H9 (cell line): Measurements from ENCODE around the gene SLC2A2. TPM values are rescaled to one million over a fixed set of nuclear protein-coding genes. Genes with fewer than 3 reads are reported as not detected.

ENCODE experiments used
- DNase-seq: peaks from one replicate; pipeline ENCODE4 v3.0.0-alpha.2; 2017
- H2AFZ ChIP-seq: one replicate; pipeline ENCODE4 v1.6.1; 2013; ENCODE audit warnings: mild to moderate bottlenecking, low read length, control low read depth, moderate library complexity
- H2AK5ac ChIP-seq: 2 replicates; pipeline ENCODE4 v1.6.1; 2013; ENCODE audit warnings: low read length, control low read depth, mixed read lengths; ENCODE audit not compliant: insufficient read length
- H2BK120ac ChIP-seq: one replicate; pipeline ENCODE4 v1.6.1; 2013; ENCODE audit warnings: low read depth, mild to moderate bottlenecking, low read length, control low read depth, inconsistent platforms; ENCODE audit not compliant: poor library complexity, severe bottlenecking
- H2BK12ac ChIP-seq: 2 replicates; pipeline ENCODE4 v1.6.1; 2013; ENCODE audit warnings: low read length, control low read depth, mixed read lengths, low read depth; ENCODE audit not compliant: insufficient read length
- H2BK15ac ChIP-seq: 2 replicates; pipeline ENCODE4 v1.6.1; 2013; ENCODE audit warnings: low read depth, low read length, control low read depth
- H2BK20ac ChIP-seq: one replicate; pipeline ENCODE4 v1.6.1; 2013; ENCODE audit warnings: low read depth, mild to moderate bottlenecking, low read length, control low read depth, inconsistent platforms; ENCODE audit not compliant: poor library complexity, severe bottlenecking
- H2BK5ac ChIP-seq: 2 replicates; pipeline ENCODE4 v1.6.1; 2013; ENCODE audit warnings: low read length, control low read depth, mixed read lengths; ENCODE audit not compliant: insufficient read length
- H3K14ac ChIP-seq: 2 replicates; pipeline ENCODE4 v1.6.1; 2013; ENCODE audit warnings: low read length, control low read depth; ENCODE audit not compliant: insufficient read depth
- H3K18ac ChIP-seq: 2 replicates; pipeline ENCODE4 v1.6.1; 2013; ENCODE audit warnings: low read depth, mild to moderate bottlenecking, mixed read lengths, low read length, control low read depth; ENCODE audit not compliant: insufficient read length
- H3K23ac ChIP-seq: 2 replicates; pipeline ENCODE4 v1.6.1; 2013; ENCODE audit warnings: low read length, control low read depth, mixed read lengths, low read depth; ENCODE audit not compliant: insufficient read length
- H3K23me2 ChIP-seq: 2 replicates; pipeline ENCODE4 v1.6.1; 2013; ENCODE audit warnings: low read depth, mild to moderate bottlenecking, mixed read lengths, low read length, control low read depth; ENCODE audit not compliant: insufficient read length, poor library complexity, severe bottlenecking
- H3K27ac ChIP-seq: 2 replicates; pipeline ENCODE4 v1.5.1; 2013; ENCODE audit warnings: low read length, control low read depth, mixed read lengths, low read depth; ENCODE audit not compliant: insufficient read length
- H3K27me3 ChIP-seq: 2 replicates; pipeline ENCODE4 v1.6.1; 2013; ENCODE audit warnings: low read length, control low read depth, inconsistent platforms; ENCODE audit not compliant: insufficient read depth
- H3K4ac ChIP-seq: 2 replicates; pipeline ENCODE4 v1.6.1; 2013; ENCODE audit warnings: low read depth, mild to moderate bottlenecking, control low read depth, inconsistent platforms, low read length, moderate library complexity
- H3K4me1 ChIP-seq: 2 replicates; pipeline ENCODE4 v1.6.1; 2013; ENCODE audit warnings: low read length, control low read depth, inconsistent platforms; ENCODE audit not compliant: insufficient read depth
- H3K4me2 ChIP-seq: 2 replicates; pipeline ENCODE4 v1.6.1; 2013; ENCODE audit warnings: low read length, control low read depth, mixed read lengths; ENCODE audit not compliant: insufficient read length, insufficient read depth
- H3K56ac ChIP-seq: 2 replicates; pipeline ENCODE4 v1.6.1; 2013; ENCODE audit warnings: low read depth, mild to moderate bottlenecking, mixed read lengths, low read length, control low read depth; ENCODE audit not compliant: insufficient read length
- H3K79me1 ChIP-seq: 2 replicates; pipeline ENCODE4 v1.6.1; 2013; ENCODE audit warnings: low read depth, mild to moderate bottlenecking, moderate library complexity, low read length, control low read depth, inconsistent platforms; ENCODE audit not compliant: insufficient read depth, poor library complexity, severe bottlenecking
- H3K79me2 ChIP-seq: 2 replicates; pipeline ENCODE4 v1.6.1; 2013; ENCODE audit warnings: low read length, control low read depth, inconsistent platforms; ENCODE audit not compliant: insufficient read depth
- H3K9ac ChIP-seq: 2 replicates; pipeline ENCODE4 v1.6.1; 2013; ENCODE audit warnings: low read length, control low read depth, mixed read lengths; ENCODE audit not compliant: insufficient read length; ENCODE audit errors: extremely low read depth
- H3K9me3 ChIP-seq: one replicate; pipeline ENCODE4 v1.6.1; 2013; ENCODE audit warnings: low read depth, low read length, inconsistent platforms; ENCODE audit not compliant: control insufficient read depth
- H3T11ph ChIP-seq: one replicate; pipeline ENCODE4 v1.6.1; 2013; ENCODE audit warnings: mild to moderate bottlenecking, low read length, control low read depth, inconsistent platforms
- H4K20me1 ChIP-seq: one replicate; pipeline ENCODE4 v1.6.1; 2013; ENCODE audit not compliant: control insufficient read depth, insufficient read length, insufficient read depth
- H4K5ac ChIP-seq: 2 replicates; pipeline ENCODE4 v1.6.1; 2013; ENCODE audit warnings: low read depth, mild to moderate bottlenecking, mixed read lengths, low read length, control low read depth; ENCODE audit not compliant: insufficient read length
- H4K8ac ChIP-seq: replicated peaks from 2 replicates; pipeline ENCODE4 v1.6.1; 2013; ENCODE audit warnings: low read length, control low read depth, mixed read lengths, low read depth; ENCODE audit not compliant: insufficient read length
- H4K91ac ChIP-seq: 2 replicates; pipeline ENCODE4 v1.6.1; 2013; ENCODE audit warnings: low read depth, mild to moderate bottlenecking, moderate library complexity, mixed read lengths, low read length, control low read depth; ENCODE audit not compliant: insufficient read length
- H3K27ac Mint-ChIP-seq, 3 experiments: 2 replicates in 2 of 3; 3 replicates in 1 of 3; pipeline ENCODE4 v1.8.0; 2020 to 2021; ENCODE audit warnings: mixed read lengths in 3 of 3, mild to moderate bottlenecking in 1 of 3, moderate library complexity in 1 of 3
- H3K27me3 Mint-ChIP-seq: 2 replicates; pipeline ENCODE4 v1.8.0; 2021; ENCODE audit warnings: low read depth, mild to moderate bottlenecking, moderate library complexity, mixed read lengths
- H3K36me3 Mint-ChIP-seq, 3 experiments: 2 replicates in 2 of 3; 3 replicates in 1 of 3; pipeline ENCODE4 v1.8.0; 2020 to 2021; ENCODE audit warnings: low read depth in 3 of 3, mixed read lengths in 3 of 3; ENCODE audit not compliant: insufficient read depth in 1 of 3
- H3K4me1 Mint-ChIP-seq, 2 experiments: 2 replicates each; pipeline ENCODE4 v1.8.0; 2020; ENCODE audit warnings: mixed read lengths in 2 of 2
- H3K4me3 Mint-ChIP-seq, 2 experiments: 2 replicates in 1 of 2; 3 replicates in 1 of 2; pipeline ENCODE4 v1.8.0; 2020 to 2021; ENCODE audit warnings: mild to moderate bottlenecking in 2 of 2, mixed read lengths in 2 of 2, moderate library complexity in 1 of 2
- H3K9me3 Mint-ChIP-seq, 2 experiments: 2 replicates in 1 of 2; 3 replicates in 1 of 2; pipeline ENCODE4 v1.8.0; 2020; ENCODE audit warnings: mild to moderate bottlenecking in 2 of 2, mixed read lengths in 2 of 2, moderate library complexity in 1 of 2
- CTCF ChIP-seq: fragments of 200-600 bp; sonication (generic); conservative IDR thresholded peaks from 3 replicates; pipeline ENCODE4 v1.8.0; 2021; ENCODE audit warnings: antibody characterized with exemption, mild to moderate bottlenecking
- WGBS: extraction: QIAGEN DNeasy Blood & Tissue Kit; methylation state at CpG from one replicate; pipeline ENCODE4 v1.1.7; 2013; ENCODE audit warnings: missing lambda C conversion rate, low lambda C conversion rate, mixed read lengths; ENCODE audit not compliant: insufficient read length; ENCODE audit errors: extremely low coverage; 5-methylcytosine and 5-hydroxymethylcytosine counted together
- total RNA-seq: library from RNA; stranded (reverse); gene quantifications from 2 replicates; pipeline ENCODE4 v1.2.1, GENCODE V29; 2021

Gene SLC2A2
- total RNA-seq, 1 experiment from 2014 or later, result not detected

- DNase-seq, result no peak
- Histone ChIP-seq H3K23ac (no peak overlapping the region), H4K5ac (no peak overlapping the region), H3K4me1 (no peaks in the 10 kb centered on the region), H3K79me1 (no peaks in the 10 kb centered on the region), H3K18ac (no peak overlapping the region), H2BK120ac (no peak overlapping the region), H2AFZ (no peak overlapping the region), H3K23me2 (no peaks in the 10 kb centered on the region), H2BK5ac (no peak overlapping the region), H3K79me2 (no peaks in the 10 kb centered on the region), H2BK20ac (no peak overlapping the region), H3K27me3 (no peaks in the 10 kb centered on the region), H2AK5ac (no peak overlapping the region), H4K91ac (no peak overlapping the region), H4K20me1 (no peaks in the 10 kb centered on the region), H3T11ph (no peak overlapping the region), H3K56ac (no peak overlapping the region), H3K4ac (no peak overlapping the region), H3K9me3 (no peaks in the 10 kb centered on the region), H2BK12ac (no peak overlapping the region), H4K8ac (no peak overlapping the region), H3K14ac (no peak overlapping the region), H3K9ac (no peak overlapping the region), H3K4me2 (no peak overlapping the region), H3K27ac (no peak overlapping the region), H2BK15ac (no peak overlapping the region)
- Mint-ChIP-seq H3K4me1 (peaks cover 0 to 2% of the 10 kb centered on the region in 2 experiments; a peak in 3 of 4 replicates), H3K27ac (no peak overlapping the region), H3K4me3 (no peak overlapping the region), H3K27me3 (no peaks in the 10 kb centered on the region), H3K36me3 (0 out of 7 replicates have a peak, but pooled peaks cover 0 to 3% (median 0%) of the 10 kb centered on the region in 3 experiments), H3K9me3 (peaks cover 6 to 11% of the 10 kb centered on the region in 2 experiments)
- no peak for TF ChIP-seq CTCF
- no CpG with 5 or more reads among the region's 1 CpG for WGBS
Measured at GRCh38 chr3:170966495-170966894, 60.0 kb downstream of the SLC2A2 start.
